Umbilical cord (tissue), 2 donors: ENCODE results near the gene GOLPH3L. TPM values are rescaled to one million over a fixed set of nuclear protein-coding genes. Genes with fewer than 3 reads are reported as not detected.
"Not testable (repeated sequence)": the region's sequence is repeated elsewhere in the genome, so short reads cannot be mapped to it uniquely, and the experiment has no call there.

Source experiments
- DNase-seq: peaks from one replicate; pipeline ENCODE4 v3.0.0-alpha.2; 2015; ENCODE audit warnings: low spot score
- total RNA-seq: library from RNA; depleted of rRNA; stranded (reverse); fragments of >200 nt; gene quantifications from one replicate; pipeline ENCODE4 v1.2.3, GENCODE V29; 2014; ENCODE audit warnings: low replicate concordance; ENCODE audit not compliant: insufficient read depth

GOLPH3L gene
- total RNA-seq, 1 donor from 2014 or later, result 18.8 TPM

- DNase-seq, result peak; percentile 85
Observed at GRCh38 chr1:150619576-150620509, 77.1 kb downstream of the GOLPH3L start.

GRCh38 chr1:150615346-150616201 lies 81.4 kb downstream of the GOLPH3L start:
- no peak for DNase-seq

GRCh38 chr1:150613061-150613920 lies 83.7 kb downstream of the GOLPH3L start:
- DNase-seq, result peak; percentile 59

GRCh38 chr1:150612014-150612345 lies 85.0 kb downstream of the GOLPH3L start:
- no peak for DNase-seq

GRCh38 chr1:150610576-150610975 lies 86.4 kb downstream of the GOLPH3L start:
- DNase-seq, result no peak

DNA sequence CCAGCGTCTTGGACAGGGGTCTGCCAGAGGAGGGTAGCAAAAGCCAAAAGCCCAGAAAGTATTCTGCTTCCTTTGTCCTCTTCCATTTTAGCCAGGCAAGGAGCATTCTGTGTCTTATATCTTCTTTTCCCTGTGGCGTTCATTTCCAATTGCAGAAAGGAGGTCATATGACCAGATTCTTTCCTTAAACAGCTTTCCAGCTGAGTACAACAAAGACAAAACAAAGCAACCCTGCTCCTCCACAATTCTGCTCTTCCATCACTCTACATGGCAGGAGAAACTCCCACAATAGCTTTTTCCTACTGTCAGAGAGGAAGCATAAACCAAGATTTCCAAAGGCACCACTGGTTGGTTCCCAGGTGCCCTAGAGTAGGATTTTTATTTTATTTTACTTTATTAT lies 87.2 kb downstream of the GOLPH3L start:
- DNase-seq, result no peak

GRCh38 chr1:150606463-150607142 lies 90.4 kb downstream of the GOLPH3L start:
- peak; percentile 57 for DNase-seq

- DNase-seq, result not testable (repeated sequence)
Observed at GRCh38 chr1:150605451-150605731, 91.6 kb downstream of the GOLPH3L start.

DNA sequence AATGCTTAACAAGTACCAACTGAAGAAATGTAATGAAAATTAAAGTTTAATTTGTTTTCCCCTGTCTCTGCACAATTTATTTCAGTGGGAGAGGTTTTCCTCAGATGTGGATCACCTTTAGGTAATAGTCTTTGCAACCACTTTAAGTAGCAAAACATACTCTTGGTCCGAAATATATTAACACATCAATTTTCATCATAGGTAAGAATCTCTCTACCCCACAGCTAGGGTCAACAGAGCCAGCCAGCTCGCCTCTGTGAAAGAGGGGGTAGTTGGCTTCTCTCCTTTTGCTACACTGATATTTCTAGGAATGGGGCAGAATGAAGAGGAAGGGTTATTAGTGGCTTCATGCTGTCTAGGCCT lies 92.7 kb downstream of the GOLPH3L start:
- DNase-seq, result no peak

DNA sequence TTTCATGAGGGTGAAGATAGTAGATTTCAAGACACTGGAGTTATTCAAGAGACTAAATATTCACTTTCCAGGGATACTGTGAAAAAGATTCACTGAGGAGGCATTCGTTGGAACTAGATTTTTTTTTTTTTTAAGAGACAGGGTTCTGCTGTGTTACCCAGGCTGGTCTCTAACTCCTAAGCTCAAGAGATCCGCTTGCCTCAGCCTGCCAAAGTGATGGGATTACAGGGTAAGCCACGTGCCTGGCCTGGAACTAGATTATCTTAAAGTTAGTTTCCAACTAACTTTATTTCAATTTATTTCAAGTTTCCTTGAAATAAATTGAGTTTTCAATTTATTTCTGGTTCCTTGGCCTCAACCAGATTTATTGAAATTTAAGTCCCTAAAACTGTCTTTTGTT lies 93.2 kb downstream of the GOLPH3L start:
- DNase-seq, result peak; percentile 80

DNA sequence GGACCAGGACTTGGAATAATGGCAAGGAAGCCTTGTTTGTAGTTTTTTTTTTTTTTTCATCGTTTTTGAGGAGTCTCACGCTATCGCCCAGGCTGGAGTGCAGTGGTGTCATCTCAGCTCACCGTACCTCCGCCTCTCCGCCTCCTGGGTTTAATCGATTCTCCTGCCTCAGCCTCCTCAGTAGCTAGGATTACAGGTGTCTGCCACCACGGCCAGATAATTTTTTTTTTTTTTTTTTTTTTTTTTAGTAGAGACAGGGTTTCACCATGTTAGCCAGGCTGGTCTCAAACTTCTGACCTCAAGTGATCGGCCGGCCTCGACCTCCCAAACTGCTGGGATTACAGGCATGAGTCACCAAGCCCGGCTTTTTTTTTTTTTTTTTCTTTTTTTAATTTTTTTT lies 94.6 kb downstream of the GOLPH3L start:
- not testable (repeated sequence) for DNase-seq

GRCh38 chr1:150601540-150601939 lies 95.4 kb downstream of the GOLPH3L start:
- no peak for DNase-seq

DNA sequence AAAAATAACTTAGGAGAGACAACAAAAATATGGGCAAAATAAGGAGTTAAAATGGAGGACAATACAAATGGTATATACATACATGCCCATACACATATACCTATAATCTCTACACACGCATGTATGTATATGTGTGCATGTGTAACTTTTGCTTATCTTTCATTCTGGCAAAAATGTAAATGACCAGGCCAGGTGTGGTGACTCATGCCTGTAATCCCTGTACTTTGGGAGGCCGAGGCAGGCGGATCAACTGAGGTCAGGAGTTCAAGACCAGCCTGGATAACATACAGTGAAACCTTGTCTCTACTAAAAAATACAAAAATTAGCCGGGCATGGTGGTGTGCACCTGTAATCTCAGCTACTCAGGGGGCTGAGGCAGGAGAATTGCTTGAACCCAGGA lies 98.6 kb downstream of the GOLPH3L start:
- not testable (repeated sequence) for DNase-seq

GRCh38 chr1:150596976-150597375 lies 100.0 kb downstream of the GOLPH3L start:
- DNase-seq, result no peak

Other genes starting within 250 kb of the GOLPH3L start
- 17.8 TPM for gene TARS2, start 209.7 kb downstream of the GOLPH3L start, total RNA-seq
- 4.3 TPM for gene ECM1, start 189.0 kb downstream of the GOLPH3L start, total RNA-seq
- not detected for gene FALEC, start 181.4 kb downstream of the GOLPH3L start, total RNA-seq
- gene ADAMTSL4, start 147.7 kb downstream of the GOLPH3L start, total RNA-seq, result 23.4 TPM
- 323 TPM for gene MCL1, start 117.5 kb downstream of the GOLPH3L start, total RNA-seq
- gene ENSA, start 67.5 kb downstream of the GOLPH3L start, total RNA-seq, result 73.4 TPM
- gene HORMAD1, start 23.7 kb upstream of the GOLPH3L start, total RNA-seq, result not detected
- 64.5 TPM for gene CTSS, start 68.6 kb upstream of the GOLPH3L start, total RNA-seq
- 7.0 TPM for gene CTSK, start 111.1 kb upstream of the GOLPH3L start, total RNA-seq
- gene ARNT, start 179.4 kb upstream of the GOLPH3L start, total RNA-seq, result 35.4 TPM
- not detected for gene CTXND2, start 190.0 kb upstream of the GOLPH3L start, total RNA-seq
- 38.8 TPM for gene SETDB1, start 229.2 kb upstream of the GOLPH3L start, total RNA-seq